ENCODE measurements around the gene BLZF1. TPM values are rescaled to one million over a fixed set of nuclear protein-coding genes. Genes with fewer than 3 reads are reported as not detected.
"Not testable (repeated sequence)": the region's sequence is repeated elsewhere in the genome, so short reads cannot be mapped to it uniquely, and the experiment has no call there.

BLZF1 gene
- total RNA-seq, 1 experiment from 2014 or later, result 29.2 TPM

DNA sequence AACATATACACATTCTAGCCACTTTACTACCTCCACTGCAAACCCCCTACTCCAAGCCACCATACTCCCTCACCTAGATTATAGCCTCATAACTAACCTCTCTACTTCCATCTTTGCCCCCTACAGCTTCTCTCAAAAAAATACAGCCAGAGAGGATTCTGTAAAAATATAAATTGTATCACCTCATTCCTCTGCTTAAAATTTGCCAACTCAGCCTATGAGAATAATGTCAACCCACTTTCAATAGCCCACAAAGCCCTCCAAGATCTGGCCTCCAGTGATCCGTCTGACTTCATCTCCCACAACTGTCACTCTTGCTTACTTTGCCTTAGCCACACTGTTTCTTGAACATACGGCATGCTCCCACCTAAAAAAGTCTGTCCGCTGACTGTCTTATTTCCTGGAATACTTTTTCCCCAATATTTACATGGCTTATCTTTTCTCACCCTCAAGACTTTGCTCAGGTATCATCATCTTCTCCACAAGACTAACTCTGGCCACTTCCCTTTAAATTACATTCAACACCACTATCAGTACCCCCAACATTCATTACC, 21.9 kb upstream of the BLZF1 start:
- in situ Hi-C loops (cut with HindIII; ENCODE audit: low pct_unique_long_range_greater_than_20kb, low sequenced_read_pairs), result no loop called here
- DNase-seq (ENCODE audit: low read depth, low spot score), result no peak

DNA sequence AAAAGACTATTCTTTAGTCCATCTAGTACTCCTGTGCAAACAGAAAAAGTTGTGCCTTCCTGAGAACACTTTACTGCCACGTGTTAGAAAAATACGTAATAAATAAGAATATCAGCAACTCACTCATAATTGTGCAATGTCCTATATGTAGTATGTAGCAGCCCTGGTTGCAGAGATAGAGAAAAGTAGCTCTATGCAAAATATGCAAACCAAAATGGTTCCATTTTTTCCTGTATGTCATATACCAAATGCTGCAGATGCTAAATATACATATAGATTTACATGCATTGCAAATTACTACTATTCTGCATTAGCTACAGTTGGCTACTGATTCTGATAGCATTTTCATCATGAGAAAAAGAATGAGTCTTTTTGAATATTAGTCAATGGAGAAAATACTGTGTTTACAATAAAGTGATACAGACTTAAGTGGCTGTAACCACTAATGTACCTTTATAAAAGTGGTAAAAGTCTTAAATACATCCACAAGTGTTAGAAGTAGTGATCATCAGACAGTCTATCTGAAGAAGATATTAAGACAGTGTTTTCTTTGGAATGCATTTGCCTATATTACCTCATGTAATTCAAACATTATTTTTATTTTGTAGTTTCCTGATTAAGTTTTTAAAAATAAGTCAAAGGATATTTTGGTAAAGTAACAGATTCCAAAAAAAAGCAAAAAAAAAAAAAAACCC, 20.2 kb upstream of the BLZF1 start:
- DNase-seq (ENCODE audit: low read depth, low spot score), result no peak
- in situ Hi-C loops (cut with HindIII; ENCODE audit: low pct_unique_long_range_greater_than_20kb, low sequenced_read_pairs), result no loop called here

DNA sequence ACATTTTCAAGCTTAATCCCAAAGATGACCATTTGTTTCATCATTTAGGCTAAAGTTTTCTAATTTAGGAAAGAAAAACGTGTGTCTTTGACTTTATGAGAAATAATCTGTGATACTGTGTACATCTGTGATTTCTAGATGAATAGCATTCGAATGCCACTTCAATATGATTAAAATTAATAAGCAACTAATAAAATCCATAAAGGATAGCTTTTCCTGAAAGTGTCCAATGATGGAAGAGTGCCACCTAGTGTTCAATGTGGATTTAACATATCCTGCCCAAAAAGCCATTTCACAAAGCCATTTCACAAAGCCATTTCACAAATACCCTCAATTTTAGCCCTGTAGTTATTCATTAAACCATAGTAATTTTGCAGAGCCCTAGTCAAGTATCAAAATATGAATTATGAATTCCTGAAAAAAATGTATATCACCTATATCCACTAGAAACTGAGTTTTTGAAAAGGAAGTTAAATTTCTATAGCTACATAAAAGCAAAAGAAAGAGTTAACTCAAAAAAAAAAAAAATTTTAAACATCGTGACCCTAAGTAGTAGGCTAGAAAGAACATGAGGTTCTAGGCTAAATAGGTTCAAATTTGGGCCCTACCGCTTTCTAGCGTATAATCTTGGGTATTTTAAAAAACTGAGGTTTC, 19.5 kb upstream of the BLZF1 start:
- in situ Hi-C loops (cut with HindIII; ENCODE audit: low pct_unique_long_range_greater_than_20kb, low sequenced_read_pairs), result no loop called here
- peak; percentile 66 for DNase-seq (ENCODE audit: low read depth, low spot score)

DNA sequence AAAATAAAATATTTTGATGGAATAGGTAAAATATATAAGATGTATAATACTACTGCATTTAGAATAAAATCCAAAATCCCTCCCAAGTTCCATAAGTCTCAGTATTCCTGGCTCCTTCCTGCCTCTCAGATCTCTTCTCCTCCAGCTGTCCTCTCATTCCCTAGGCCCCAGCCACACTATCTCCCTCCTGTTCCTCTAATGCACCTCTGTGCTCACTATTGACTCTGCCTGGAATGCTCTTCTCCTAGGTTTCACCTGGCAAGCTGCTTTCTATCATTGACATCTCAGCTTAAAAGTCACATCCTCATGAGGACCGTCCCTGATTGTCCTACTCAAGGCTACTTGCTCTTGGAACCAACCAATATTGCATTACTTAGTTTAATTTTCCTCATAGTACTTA, 7.6 kb upstream of the BLZF1 start:
- in situ Hi-C loops (cut with HindIII; ENCODE audit: low pct_unique_long_range_greater_than_20kb, low sequenced_read_pairs), result no loop called here
- no peak for DNase-seq (ENCODE audit: low read depth, low spot score)

DNA sequence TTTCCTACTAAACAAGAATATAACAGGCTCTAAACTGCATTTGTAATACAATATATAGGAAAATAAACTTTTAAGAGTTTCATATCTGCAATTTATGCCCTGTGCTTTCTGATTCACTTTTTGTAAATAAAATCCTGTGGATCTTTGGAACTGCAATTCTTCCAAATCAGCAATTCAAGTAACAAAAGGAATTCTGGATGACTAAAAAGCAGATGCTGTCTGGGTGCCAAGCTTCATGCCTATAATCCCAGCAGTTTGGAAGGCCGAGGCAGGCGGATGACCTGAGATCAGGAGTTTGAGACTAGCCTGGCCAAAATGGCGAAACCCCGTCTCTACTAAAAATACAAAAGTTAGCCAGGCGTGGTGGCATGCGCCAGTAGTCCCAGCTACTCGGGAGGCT, 6.7 kb upstream of the BLZF1 start:
- in situ Hi-C loops (cut with HindIII; ENCODE audit: low pct_unique_long_range_greater_than_20kb, low sequenced_read_pairs), result no loop called here
- no peak for DNase-seq (ENCODE audit: low read depth, low spot score)

DNA sequence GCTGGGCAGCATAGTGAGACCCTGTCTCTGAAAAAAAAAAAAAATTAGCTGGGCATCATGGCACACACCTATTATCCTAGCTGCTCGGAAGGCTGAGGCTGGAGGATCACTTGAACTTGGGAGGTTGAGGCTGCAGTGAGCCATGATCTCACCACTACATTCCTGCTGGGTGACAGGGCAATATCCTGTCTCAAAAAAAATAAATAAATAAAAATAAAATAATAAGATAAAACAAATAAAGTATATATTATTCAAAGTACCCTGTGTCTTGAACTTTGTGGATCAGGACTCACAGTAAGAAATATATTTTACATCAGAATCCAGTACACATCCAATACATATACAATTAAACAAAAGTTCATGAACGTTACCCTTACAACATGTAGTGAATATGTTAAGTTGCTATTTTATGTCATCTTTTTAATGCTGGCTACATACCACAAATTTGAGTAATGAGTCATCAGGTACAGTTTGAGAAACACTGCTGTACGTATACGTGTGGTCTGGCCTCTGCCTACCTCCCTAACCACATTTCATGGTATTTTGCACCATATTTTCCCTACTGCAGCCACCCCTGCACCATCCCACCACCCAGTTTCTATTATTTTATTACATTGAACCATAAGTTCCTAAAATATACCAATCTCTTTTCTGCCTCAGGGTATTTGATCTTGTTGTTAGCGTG, 4.8 kb upstream of the BLZF1 start:
- DNase-seq (ENCODE audit: low read depth, low spot score), result no peak
- in situ Hi-C loops (cut with HindIII; ENCODE audit: low pct_unique_long_range_greater_than_20kb, low sequenced_read_pairs), result no loop called here

DNA sequence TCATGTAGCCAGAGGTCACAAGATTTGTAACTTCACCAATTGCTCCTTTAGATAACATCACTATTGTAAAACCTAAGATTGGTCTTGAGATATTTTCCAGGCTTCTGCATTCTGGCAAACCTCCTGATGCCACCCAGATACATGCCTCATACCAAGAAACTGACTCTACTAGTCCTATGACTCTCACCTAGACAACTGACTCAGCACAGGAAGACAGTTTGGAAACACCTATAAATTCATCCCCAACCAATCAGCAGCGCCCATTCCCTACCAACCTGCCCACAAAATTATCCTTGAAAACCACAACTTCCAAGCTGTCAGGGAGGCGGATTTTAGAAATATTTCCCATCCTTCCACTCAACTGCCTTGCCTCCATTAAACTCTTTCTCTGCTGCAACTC, 3.0 kb upstream of the BLZF1 start:
- no peak for DNase-seq (ENCODE audit: low read depth, low spot score)
- in situ Hi-C loops (cut with HindIII; ENCODE audit: low pct_unique_long_range_greater_than_20kb, low sequenced_read_pairs), result no loop called here

DNA sequence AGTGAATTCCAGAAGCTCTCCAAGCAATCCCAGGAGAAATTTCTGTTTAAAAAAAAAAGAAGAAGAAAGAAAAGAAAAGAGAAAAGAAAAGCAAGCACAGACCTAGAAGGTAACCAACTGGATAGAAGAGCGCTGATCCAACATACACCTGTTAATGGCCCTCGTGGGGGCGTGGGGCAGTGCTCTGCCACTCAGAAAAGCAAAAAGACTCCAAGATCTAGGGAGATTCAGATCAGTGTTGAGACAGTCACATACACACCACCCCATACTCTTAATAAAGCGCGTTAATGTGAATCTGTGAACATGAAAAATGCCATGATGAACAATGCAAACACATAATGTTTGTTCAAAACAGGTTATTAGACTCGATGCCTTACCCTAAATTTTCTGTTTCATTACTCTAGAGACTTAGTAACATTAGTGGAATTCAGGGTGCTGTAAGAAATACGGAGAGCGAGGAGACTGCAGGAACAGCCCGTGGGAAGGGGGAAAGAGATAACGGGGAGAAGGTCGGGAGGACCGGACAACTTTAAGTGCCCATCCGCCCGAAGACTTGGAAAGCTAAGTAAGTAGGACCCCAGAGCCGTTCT, 804 bp upstream of the BLZF1 start:
- no peak for DNase-seq (ENCODE audit: low read depth, low spot score)
- in situ Hi-C loops (cut with HindIII; ENCODE audit: low pct_unique_long_range_greater_than_20kb, low sequenced_read_pairs), result no loop called here

DNA sequence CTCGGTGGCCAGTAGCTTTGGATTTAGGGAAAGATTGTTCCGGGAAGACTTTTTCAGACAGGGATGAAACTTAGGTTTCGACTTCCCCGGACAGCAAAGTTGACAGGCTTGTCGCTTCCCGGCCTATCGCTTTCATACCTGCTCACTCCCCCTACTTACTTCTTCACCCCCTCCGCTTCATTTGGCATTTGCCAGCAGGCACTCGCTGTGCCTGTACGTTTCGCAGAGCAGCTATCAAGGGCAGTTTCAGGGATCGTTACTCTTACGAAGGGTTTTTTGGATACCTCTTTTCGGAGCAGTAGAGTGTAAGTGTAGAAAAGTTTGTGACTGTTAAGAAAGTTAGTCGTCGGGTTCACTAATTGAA, 393 bp downstream of the BLZF1 start:
- no peak for DNase-seq (ENCODE audit: low read depth, low spot score)
- in situ Hi-C loops (cut with HindIII; ENCODE audit: low pct_unique_long_range_greater_than_20kb, low sequenced_read_pairs), result no loop called here

DNA sequence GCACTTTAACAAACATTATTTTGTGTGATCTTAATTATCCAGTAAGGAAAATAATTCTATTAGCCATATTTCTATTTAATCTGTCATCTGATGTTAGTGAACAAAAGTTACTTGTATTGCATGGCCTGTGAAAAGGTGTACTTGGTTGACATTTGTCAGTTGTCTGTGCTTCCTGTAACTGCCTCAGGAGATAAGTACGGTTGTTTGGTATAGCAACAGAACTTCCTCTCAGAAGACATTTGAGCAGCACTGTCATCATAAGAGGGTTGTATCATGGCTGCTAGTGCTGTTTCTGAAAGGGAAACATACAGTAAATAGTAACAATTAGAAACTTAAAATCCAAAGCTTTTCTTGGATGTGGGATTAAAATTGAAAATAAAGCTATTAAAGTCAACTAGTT, 3.4 kb downstream of the BLZF1 start:
- in situ Hi-C loops (cut with HindIII; ENCODE audit: low pct_unique_long_range_greater_than_20kb, low sequenced_read_pairs), result no loop called here
- no peak for DNase-seq (ENCODE audit: low read depth, low spot score)

DNA sequence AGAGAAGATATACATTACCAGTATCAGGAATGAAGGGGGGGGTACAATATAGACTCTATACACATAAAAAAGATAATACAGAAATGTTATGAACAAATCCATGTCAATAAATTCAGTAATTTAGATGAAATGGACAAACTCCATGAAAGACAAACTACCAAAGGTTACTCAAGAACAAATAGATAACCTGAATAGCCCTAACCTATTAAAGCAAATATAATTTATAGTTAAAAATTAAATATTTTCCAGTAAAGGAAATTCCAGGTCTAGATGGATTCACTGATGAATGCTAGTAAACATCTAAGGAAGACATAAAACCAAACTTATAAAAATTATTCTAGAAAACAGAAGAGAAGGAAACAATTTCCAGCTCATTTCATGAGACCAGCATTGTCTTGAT, 13.2 kb downstream of the BLZF1 start:
- no peak for DNase-seq (ENCODE audit: low read depth, low spot score)
- in situ Hi-C loops (cut with HindIII; ENCODE audit: low pct_unique_long_range_greater_than_20kb, low sequenced_read_pairs), result no loop called here

DNA sequence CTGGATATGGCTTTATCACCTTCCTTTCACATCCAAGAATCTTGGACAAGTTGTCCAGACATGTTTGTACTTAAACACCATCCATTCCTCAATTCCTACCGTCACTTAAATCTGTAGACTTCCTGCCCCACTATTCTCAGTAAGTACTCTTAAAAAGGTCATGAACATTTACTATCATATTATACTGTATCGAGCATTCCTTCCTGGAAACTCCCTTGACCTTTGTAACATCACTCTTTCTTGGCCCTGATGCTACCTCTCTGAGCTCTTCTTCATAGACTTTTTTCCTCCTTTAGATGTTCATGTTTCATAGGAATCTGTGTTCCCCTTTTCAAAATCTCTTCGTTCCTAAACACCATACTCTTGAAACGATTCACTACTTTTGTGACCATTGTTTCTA, 15.5 kb downstream of the BLZF1 start:
- in situ Hi-C loops (cut with HindIII; ENCODE audit: low pct_unique_long_range_greater_than_20kb, low sequenced_read_pairs), result no loop called here
- no peak for DNase-seq (ENCODE audit: low read depth, low spot score)

DNA sequence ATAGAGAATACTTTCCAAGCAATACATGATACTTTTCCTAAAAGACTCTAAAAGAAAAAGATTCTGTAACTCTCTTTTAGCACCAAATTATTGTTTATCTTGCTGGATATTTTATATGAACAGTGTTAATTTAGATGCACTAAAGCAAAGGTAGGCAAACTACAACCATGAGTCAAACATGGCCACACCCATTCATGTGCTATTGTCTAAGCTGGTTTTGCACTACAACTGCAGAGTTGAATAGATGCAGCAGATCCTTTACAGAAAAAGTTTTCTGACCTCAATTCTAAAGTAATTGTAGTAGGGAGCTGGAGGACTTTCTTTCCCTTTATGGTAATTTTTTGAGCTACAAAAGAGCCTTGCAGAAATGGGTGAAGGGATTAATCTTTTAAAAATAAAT, 19.4 kb downstream of the BLZF1 start:
- in situ Hi-C loops (cut with HindIII; ENCODE audit: low pct_unique_long_range_greater_than_20kb, low sequenced_read_pairs), result no loop called here
- DNase-seq (ENCODE audit: low read depth, low spot score), result no peak

DNA sequence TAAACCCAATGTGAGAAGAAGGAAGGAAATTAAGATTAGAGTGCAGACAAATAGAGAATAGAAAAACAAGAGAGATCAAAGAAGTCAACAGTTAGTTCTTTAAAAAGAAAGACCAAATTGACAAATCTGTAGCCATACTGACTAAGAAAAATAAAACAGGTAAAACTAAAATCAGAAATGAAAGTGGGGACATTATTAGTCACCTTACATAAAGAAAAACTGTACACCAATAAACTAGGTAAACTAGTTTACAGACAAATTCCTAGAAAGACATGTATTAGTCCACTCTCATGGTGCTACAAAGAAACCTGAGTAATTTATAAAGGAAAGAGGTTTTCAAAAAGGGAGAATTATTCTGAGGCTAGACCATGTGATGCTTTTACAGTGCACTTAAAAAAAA, 22.3 kb downstream of the BLZF1 start:
- in situ Hi-C loops (cut with HindIII; ENCODE audit: low pct_unique_long_range_greater_than_20kb, low sequenced_read_pairs), result no loop called here
- DNase-seq (ENCODE audit: low read depth, low spot score), result no peak

DNA sequence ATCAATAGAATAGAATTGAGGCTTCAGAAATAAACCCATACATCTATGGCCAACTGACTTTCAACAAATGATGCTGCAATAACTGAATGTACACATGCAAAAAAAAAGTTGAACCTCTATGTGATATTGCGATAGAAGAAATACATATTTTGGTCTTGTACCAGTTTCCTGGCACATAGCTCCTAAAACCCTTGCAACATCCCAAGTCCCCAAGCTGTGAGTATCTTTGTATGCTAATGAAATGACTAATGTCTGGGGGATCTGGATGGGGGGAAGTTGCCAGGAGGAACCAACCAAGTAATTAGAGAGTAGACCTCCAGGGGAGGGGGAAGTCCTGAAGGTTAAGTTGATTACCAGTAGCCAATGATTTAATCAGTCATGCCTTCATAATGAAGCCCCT, 24.4 kb downstream of the BLZF1 start:
- DNase-seq (ENCODE audit: low read depth, low spot score), result no peak
- in situ Hi-C loops (cut with HindIII; ENCODE audit: low pct_unique_long_range_greater_than_20kb, low sequenced_read_pairs), result no loop called here

DNA sequence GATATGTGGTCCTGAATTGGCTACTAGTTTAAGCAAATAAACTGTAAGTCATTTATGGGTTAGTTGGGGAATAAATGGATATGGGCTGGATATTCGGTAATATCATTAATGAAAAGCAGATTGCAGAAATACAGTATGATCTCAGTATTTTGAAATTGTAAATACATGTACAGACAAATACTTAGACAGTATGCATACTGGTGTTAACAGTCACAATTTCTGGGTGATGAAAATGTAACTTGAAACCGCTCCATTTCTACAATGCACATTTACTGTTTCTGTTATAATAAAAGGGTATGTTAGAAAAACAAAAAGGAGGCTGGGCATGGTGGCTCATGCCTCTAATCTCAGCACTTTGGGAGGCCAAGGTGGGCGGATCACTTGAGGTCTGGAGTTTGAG, 28.0 kb downstream of the BLZF1 start:
- in situ Hi-C loops (cut with HindIII; ENCODE audit: low pct_unique_long_range_greater_than_20kb, low sequenced_read_pairs), result no loop called here
- DNase-seq (ENCODE audit: low read depth, low spot score), result no peak

DNA sequence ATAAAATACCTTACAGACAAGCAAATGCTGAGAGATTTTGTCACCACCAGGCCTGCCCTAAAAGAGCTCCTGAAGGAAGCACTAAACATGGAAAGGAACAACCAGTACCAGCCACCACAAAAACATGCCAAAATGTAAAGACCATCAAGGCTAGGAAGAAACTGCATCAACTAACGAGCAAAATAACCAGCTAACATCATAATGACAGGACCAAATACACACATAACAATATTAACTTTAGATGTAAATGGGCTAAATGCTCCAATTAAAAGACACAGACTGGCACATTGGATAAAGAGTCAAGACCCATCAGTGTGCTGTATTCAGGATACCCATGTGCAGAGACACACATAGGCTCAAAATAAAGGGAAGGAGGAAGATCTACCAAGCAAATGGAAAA, 34.6 kb downstream of the BLZF1 start:
- in situ Hi-C loops (cut with HindIII; ENCODE audit: low pct_unique_long_range_greater_than_20kb, low sequenced_read_pairs); DNase-seq (ENCODE audit: low read depth, low spot score): not testable (repeated sequence)

DNA sequence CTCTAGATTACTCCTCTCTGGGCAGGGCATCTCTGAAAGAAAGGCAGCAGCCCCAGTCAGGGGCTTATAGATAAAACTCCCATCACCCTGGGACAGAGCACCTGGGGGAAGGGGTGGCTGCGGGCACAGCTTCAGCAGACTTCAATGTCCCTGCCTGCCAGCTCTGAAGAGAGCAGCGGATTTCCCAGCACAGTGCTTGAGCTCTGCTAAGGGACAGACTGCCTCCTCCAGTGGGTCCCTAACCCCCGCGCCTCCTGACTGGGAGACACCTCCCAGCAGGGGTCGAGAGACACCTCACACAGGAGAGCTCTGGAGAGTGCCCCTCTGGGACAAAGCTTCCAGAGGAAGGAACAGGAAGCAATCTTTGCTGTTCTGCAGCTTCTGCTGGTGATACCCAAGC, 40.3 kb downstream of the BLZF1 start:
- DNase-seq (ENCODE audit: low read depth, low spot score); in situ Hi-C loops (cut with HindIII; ENCODE audit: low pct_unique_long_range_greater_than_20kb, low sequenced_read_pairs): not testable (repeated sequence)

All from SK-MEL-5 (cell line).